PFSK-1 (cell line): ENCODE results near the gene DYRK2. TPM values are rescaled to one million over a fixed set of nuclear protein-coding genes. Genes with fewer than 3 reads are reported as not detected.

Source experiments
- FOXP2 ChIP-seq: optimal IDR thresholded peaks from 2 replicates; pipeline ENCODE3; 2011; ENCODE audit warnings: borderline replicate concordance, control low read depth, inconsistent platforms; ENCODE audit not compliant: insufficient read depth; ENCODE audit errors: extremely low read length, extremely low read depth
- POLR2AphosphoS5 ChIP-seq: IDR thresholded peaks from 2 replicates; pipeline ENCODE4 v1.6.1; 2012; ENCODE audit warnings: low read depth, mild to moderate bottlenecking, control low read depth, low read length, moderate library complexity
- SIN3A ChIP-seq: IDR thresholded peaks from 2 replicates; pipeline ENCODE4 v1.6.1; 2012; ENCODE audit warnings: mild to moderate bottlenecking, low read length, moderate library complexity, borderline replicate concordance; ENCODE audit not compliant: insufficient read depth
- TAF1 ChIP-seq: IDR thresholded peaks from 2 replicates; pipeline ENCODE4 v1.6.1; 2012; ENCODE audit warnings: low read length, control low read depth, borderline replicate concordance; ENCODE audit not compliant: insufficient read depth
- polyA plus RNA-seq: library from polyadenylated mRNA; unstranded; fragments of >200 nt; gene quantifications from one replicate; pipeline ENCODE4 v1.2.1, GENCODE V29; 2012; ENCODE audit warnings: low read depth, missing spikeins; ENCODE audit not compliant: insufficient read length
- TF ChIP-seq, protein P1 (sequence below), 2 experiments: IDR thresholded peaks; 2 replicates each; pipeline versions ENCODE4 v1.6.1 to v1.8.0; 2011 to 2012; ENCODE audit warnings: low read depth in 2 of 2, low read length in 2 of 2, control low read depth in 1 of 2, inconsistent platforms in 1 of 2, mild to moderate bottlenecking in 1 of 2, moderate library complexity in 1 of 2; ENCODE audit not compliant: insufficient read depth in 1 of 2

The DYRK2 gene
- 31.1 TPM for polyA plus RNA-seq

GRCh38 chr12:67648521-67649260 is at the start of gene DYRK2:
Gene DYRK2 (plus strand): TSS chr12:67648745. CDS start chr12:67649134, 389 bp downstream.
- TF ChIP-seq POLR2AphosphoS5 (peak; percentile 82), SIN3A (no peak), TAF1 (peak; percentile 68), FOXP2 (no peak)
- TF ChIP-seq, protein P1, sequence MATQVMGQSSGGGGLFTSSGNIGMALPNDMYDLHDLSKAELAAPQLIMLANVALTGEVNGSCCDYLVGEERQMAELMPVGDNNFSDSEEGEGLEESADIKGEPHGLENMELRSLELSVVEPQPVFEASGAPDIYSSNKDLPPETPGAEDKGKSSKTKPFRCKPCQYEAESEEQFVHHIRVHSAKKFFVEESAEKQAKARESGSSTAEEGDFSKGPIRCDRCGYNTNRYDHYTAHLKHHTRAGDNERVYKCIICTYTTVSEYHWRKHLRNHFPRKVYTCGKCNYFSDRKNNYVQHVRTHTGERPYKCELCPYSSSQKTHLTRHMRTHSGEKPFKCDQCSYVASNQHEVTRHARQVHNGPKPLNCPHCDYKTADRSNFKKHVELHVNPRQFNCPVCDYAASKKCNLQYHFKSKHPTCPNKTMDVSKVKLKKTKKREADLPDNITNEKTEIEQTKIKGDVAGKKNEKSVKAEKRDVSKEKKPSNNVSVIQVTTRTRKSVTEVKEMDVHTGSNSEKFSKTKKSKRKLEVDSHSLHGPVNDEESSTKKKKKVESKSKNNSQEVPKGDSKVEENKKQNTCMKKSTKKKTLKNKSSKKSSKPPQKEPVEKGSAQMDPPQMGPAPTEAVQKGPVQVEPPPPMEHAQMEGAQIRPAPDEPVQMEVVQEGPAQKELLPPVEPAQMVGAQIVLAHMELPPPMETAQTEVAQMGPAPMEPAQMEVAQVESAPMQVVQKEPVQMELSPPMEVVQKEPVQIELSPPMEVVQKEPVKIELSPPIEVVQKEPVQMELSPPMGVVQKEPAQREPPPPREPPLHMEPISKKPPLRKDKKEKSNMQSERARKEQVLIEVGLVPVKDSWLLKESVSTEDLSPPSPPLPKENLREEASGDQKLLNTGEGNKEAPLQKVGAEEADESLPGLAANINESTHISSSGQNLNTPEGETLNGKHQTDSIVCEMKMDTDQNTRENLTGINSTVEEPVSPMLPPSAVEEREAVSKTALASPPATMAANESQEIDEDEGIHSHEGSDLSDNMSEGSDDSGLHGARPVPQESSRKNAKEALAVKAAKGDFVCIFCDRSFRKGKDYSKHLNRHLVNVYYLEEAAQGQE (IDR thresholded peaks at IDR 0.05; ENCODE audit: insufficient read depth in 1 of 2, low read depth in 2 of 2, low read length in 2 of 2) = peak in 1 of 2 experiments; percentile 22; a peak in 1 of 4 replicates

DNA sequence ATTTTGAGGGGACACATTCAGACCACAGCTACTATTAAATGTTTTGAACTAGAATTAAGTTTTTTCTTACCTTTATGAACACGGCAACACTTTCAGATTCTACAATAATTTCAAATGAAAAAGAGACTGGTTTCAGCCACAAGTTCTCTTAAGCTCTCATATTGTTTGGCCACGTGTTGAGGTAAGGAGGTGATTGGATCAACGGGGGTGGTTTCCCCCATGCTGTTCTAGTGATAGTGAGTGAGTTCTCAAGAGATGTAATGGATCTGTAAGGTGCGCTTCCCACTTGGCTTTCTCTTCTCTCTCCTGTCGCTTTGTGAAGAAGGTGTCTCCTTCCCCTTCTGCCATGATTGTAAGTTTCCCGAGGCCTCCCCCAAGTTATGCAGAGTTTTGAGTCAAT is 48.9 kb upstream of the DYRK2 start:
- no peak for TF ChIP-seq POLR2AphosphoS5
- no peak for TF ChIP-seq FOXP2
- no peak for TF ChIP-seq SIN3A
- TF ChIP-seq, protein P1 (IDR thresholded peaks at IDR 0.05; ENCODE audit: insufficient read depth in 1 of 2, low read depth in 2 of 2, low read length in 2 of 2) = no peak
- TF ChIP-seq TAF1 = no peak

- TF ChIP-seq SIN3A (no peak), TAF1 (no peak), FOXP2 (no peak), POLR2AphosphoS5 (no peak)
- TF ChIP-seq, protein P1 (IDR thresholded peaks at IDR 0.05; ENCODE audit: insufficient read depth in 1 of 2, low read depth in 2 of 2, low read length in 2 of 2) = no peak
Observed at GRCh38 chr12:67601126-67601525, 47.4 kb upstream of the DYRK2 start.

- no peak for TF ChIP-seq FOXP2
- no peak for TF ChIP-seq SIN3A
- no peak for TF ChIP-seq TAF1
- TF ChIP-seq, protein P1 (IDR thresholded peaks at IDR 0.05; ENCODE audit: insufficient read depth in 1 of 2, low read depth in 2 of 2, low read length in 2 of 2) = no peak
- no peak for TF ChIP-seq POLR2AphosphoS5
Observed at GRCh38 chr12:67609226-67609870, 39.2 kb upstream of the DYRK2 start.

DNA sequence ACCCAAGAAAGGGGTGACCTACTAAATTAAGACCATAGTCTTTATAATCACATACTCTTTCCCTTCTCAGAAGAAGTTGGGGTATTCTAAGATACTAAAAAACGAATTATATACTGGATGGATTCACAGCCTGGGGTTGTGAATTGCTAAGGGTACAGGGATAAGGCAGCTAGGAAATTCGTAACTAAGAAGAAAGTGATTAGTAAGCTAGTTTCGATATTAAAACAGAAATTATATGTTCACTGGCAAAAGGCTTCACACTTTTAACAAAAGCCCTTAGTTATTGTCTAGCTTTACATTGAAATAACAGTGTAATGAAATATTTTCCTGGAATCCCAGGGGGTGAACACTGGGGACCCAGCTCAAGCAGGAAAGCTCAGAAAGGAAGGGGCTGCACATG is 35.5 kb upstream of the DYRK2 start:
- TF ChIP-seq SIN3A (no peak), TAF1 (no peak), POLR2AphosphoS5 (no peak), FOXP2 (no peak)
- TF ChIP-seq, protein P1 (IDR thresholded peaks at IDR 0.05; ENCODE audit: insufficient read depth in 1 of 2, low read depth in 2 of 2, low read length in 2 of 2) = no peak
